Jurkat, Clone E6-1 (cell line): Measurements from ENCODE around the gene CELA3A. TPM values are rescaled to one million over a fixed set of nuclear protein-coding genes. Genes with fewer than 3 reads are reported as not detected.
"Not testable (repeated sequence)": the region's sequence is repeated elsewhere in the genome, so short reads cannot be mapped to it uniquely, and the experiment has no call there.

ENCODE experiments used
- DNase-seq: peaks from one replicate; pipeline ENCODE4 v3.0.0-alpha.2; 2011; ENCODE audit warnings: low read depth, low spot score
- H3K4me3 ChIP-seq: 2 replicates; pipeline ENCODE4 v1.5.1; 2011; ENCODE audit warnings: mild to moderate bottlenecking, low read length, control low read depth, moderate library complexity
- polyA plus RNA-seq: library from polyadenylated mRNA; unstranded; fragments of >200 nt; gene quantifications from one replicate; pipeline ENCODE4 v1.2.1, GENCODE V29; 2012; ENCODE audit warnings: missing spikeins; ENCODE audit not compliant: insufficient read length, insufficient read depth

CELA3A gene
- not detected for polyA plus RNA-seq

- no peak for DNase-seq
- H3K4me3 ChIP-seq = no peak within 1 kb of the TSS
Measured at GRCh38 chr1:22001409-22001808, at the start of gene CELA3A. TSS of gene CELA3A (plus strand) at chr1:22001657. CDS start at chr1:22001675, 18 bp downstream.

- no peak overlapping the region for H3K4me3 ChIP-seq
- DNase-seq = no peak
Measured at GRCh38 chr1:21952786-21953520, 48.5 kb upstream of the CELA3A start.

- no peak for DNase-seq
- no peak overlapping the region for H3K4me3 ChIP-seq
Measured at GRCh38 chr1:21955058-21955457, 46.4 kb upstream of the CELA3A start.

GRCh38 chr1:21955501-21956281 lies 45.8 kb upstream of the CELA3A start:
- DNase-seq = no peak
- no peak overlapping the region for H3K4me3 ChIP-seq

GRCh38 chr1:21956720-21957552 lies 44.5 kb upstream of the CELA3A start:
- DNase-seq = no peak
- H3K4me3 ChIP-seq = no peak overlapping the region

- no peak overlapping the region for H3K4me3 ChIP-seq
- no peak for DNase-seq
Measured at GRCh38 chr1:21961337-21961736, 40.1 kb upstream of the CELA3A start.

- no peak for DNase-seq
- H3K4me3 ChIP-seq = no peak overlapping the region
Measured at GRCh38 chr1:21961799-21962198, 39.7 kb upstream of the CELA3A start.

- H3K4me3 ChIP-seq = no peak overlapping the region
- DNase-seq = peak; percentile 44
Measured at GRCh38 chr1:21963477-21964217, 37.8 kb upstream of the CELA3A start.

GRCh38 chr1:21966247-21967000 lies 35.0 kb upstream of the CELA3A start:
- DNase-seq = no peak
- H3K4me3 ChIP-seq = no peak overlapping the region

GRCh38 chr1:21967216-21967615 lies 34.2 kb upstream of the CELA3A start:
- H3K4me3 ChIP-seq, DNase-seq: not testable (repeated sequence)

GRCh38 chr1:21969066-21969465 lies 32.4 kb upstream of the CELA3A start:
- not testable (repeated sequence) for H3K4me3 ChIP-seq, DNase-seq

- H3K4me3 ChIP-seq, DNase-seq: not testable (repeated sequence)
Measured at GRCh38 chr1:21970523-21970922, 30.9 kb upstream of the CELA3A start.

- not testable (repeated sequence) for DNase-seq
Measured at GRCh38 chr1:21972973-21973441, 28.4 kb upstream of the CELA3A start.

GRCh38 chr1:21973948-21974347 lies 27.5 kb upstream of the CELA3A start:
- H3K4me3 ChIP-seq, DNase-seq: not testable (repeated sequence)

More at GRCh38 chr1:21972973-21973441, 28.4 kb upstream of the CELA3A start:
- not testable (repeated sequence) for H3K4me3 ChIP-seq

- DNase-seq, H3K4me3 ChIP-seq: not testable (repeated sequence)
Measured at GRCh38 chr1:21974699-21975098, 26.8 kb upstream of the CELA3A start.

GRCh38 chr1:21975296-21975695 lies 26.2 kb upstream of the CELA3A start:
- DNase-seq, H3K4me3 ChIP-seq: not testable (repeated sequence)

- not testable (repeated sequence) for H3K4me3 ChIP-seq, DNase-seq
Measured at GRCh38 chr1:21976703-21977239, 24.7 kb upstream of the CELA3A start, which contains the start of gene CELA3B. TSS of gene CELA3B (plus strand) at chr1:21977022. CDS start at chr1:21977040, 18 bp downstream.
